GDM1 (cell line): ENCODE results near the gene CRCP.
"Not testable (repeated sequence)": the region's sequence is repeated elsewhere in the genome, so short reads cannot be mapped to it uniquely, and the experiment has no call there.

Source experiments
- DNase-seq: peaks from one replicate; lab custom pipeline; 2025; lab: John Stamatoyannopoulos, UW

Gene CRCP

DNA sequence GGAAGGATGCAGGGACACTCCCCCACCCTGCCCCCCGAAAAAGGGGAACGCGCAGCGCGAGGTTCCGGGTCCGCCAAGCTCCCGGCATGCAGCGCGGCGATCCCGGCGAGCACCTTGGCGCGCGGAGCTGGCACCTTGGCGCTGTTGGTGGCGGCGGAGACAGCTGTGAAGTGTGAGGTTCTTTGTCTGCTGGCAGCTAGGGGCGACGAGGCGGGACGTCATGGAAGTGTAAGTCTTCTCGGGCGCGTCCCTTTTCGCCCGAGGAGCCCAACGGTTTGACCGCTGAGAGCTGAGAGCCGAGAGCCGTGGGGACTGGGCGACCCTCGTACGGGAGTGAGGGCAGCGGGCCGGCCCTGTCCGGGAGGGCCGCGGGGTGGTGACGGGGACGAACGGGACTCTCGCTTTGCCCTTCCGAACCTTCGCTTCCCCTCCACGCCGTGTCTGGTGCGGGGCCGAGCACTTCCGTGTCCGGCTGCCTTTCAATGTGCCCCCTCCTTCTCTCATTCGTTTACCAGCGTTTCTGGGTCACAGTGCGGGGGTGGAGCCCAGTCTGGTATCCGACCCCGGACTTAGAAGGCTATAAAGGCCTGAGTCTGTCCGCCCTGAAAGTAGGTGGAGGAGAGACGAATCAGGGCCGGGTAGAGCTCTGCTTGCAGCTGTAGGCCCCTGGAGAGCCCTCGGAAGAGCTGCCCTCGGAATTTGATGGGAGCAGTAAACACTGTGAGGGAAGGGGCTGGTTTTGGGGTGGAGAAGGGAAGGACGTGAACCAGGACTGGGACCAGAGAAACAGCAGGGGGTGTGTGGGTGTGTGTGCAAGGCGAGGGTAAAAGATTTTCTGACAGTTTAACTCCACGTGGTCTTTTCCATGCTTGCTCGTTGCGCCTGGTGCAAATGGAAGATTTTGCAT is at the start of gene CRCP:
TSS of gene CRCP (plus strand) at position 105 of the 907 bp plus-strand sequence. CDS start at position 221, 116 bp downstream.
- peak; percentile 65 for DNase-seq

DNA sequence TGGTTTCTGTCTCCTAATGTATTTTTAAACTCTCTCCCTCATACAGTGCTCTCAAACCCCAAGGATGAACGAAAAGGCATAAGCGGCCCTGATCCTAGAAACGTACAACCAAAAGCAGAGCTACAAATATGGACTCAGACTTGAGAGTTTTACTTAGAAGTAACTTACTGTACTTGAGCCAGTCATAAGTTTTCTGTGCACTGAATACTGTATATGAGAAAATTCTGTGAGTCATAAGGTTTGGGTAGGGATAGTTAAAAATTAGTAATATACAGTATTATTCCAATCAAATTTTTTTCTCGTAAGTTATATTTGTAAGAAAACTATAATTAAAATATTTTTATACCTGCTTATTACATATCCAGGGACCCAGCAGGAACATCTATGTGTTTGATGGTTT is 44.9 kb upstream of the CRCP start:
- no peak for DNase-seq

DNA sequence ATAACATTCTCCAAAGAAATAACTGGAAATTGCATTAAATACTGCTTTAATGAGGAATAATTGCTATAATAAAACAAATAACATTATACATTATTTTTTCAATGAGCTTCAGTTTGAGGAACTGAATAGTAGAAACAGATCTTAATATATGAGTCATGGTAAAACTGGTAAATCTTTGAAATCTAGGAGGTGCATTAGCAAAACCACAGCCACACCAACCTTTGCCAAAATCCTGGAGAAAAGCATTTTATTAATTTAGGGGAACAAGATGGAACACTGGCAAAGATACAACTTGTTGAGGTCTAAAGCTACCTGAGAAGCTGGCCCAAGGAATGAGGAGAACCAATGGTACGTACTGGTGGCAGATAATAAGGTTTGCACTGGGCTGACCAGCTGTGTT is 44.4 kb upstream of the CRCP start:
- no peak for DNase-seq

DNA sequence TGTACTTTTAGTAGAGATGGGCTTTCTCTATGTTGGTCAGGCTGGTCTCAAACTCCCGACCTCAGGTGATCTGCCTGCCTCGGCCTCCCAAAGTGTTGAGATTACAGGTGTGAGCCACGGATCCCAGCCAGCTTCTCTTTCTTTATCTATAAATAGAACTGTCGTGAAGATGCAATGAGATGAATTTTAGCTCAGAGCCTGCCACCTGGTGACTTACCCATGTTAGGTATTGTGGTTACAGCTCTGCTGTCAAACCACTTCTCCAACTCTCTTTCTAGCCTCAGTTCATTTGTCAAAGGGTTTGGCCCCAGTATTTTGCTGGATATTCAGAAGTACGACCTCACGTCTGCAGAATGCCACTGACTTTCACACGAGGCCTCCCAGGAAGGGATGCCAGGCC is 42.4 kb upstream of the CRCP start:
- DNase-seq = not testable (repeated sequence)

DNA sequence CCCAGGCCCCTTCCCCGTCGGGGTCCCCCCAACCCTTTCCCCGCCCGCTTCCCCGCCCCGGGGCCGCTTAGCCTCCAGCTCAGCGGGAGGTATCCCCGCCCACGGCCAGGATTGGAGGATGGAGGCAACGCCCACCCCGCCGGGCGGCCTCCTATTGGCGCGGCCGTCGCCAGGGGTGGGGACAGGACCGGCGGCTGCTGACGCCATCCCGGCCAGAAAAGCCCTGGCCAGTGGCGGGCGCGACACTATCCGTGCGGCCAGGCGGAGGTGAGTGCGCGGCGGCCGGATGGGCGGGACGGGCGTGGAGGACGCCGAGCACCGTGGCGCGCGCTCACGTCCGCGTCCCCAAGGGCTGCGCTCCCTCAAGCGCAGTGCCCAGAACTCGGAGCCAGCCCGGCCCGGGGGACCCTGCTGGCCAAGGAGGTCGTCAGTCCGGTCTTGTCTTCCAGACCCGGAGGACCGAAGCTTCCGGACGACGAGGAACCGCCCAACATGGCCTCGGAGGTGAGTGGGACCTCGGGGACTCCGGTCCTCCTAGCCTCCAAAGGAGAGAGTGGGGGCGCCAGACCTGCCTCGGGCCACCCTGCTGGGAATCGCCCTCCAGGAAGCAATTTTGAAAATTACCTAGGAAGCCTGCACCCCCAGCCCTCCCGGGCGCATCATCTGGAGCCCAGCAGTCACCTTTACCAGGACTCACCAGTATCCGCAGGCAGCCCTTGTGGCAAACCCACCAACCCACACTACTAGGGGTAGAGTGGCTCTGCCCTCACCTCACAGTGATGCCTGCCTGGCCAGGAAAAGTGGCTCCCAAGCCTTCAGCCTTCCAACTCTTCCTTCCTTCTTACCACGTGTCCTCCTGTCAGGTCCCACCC is 38.8 kb upstream of the CRCP start, which contains the start of gene ASL:
TSS of gene ASL (plus strand) at position 230 of the 872 bp plus-strand sequence. CDS start at position 493, 263 bp downstream.
- DNase-seq = peak; percentile 81

DNA sequence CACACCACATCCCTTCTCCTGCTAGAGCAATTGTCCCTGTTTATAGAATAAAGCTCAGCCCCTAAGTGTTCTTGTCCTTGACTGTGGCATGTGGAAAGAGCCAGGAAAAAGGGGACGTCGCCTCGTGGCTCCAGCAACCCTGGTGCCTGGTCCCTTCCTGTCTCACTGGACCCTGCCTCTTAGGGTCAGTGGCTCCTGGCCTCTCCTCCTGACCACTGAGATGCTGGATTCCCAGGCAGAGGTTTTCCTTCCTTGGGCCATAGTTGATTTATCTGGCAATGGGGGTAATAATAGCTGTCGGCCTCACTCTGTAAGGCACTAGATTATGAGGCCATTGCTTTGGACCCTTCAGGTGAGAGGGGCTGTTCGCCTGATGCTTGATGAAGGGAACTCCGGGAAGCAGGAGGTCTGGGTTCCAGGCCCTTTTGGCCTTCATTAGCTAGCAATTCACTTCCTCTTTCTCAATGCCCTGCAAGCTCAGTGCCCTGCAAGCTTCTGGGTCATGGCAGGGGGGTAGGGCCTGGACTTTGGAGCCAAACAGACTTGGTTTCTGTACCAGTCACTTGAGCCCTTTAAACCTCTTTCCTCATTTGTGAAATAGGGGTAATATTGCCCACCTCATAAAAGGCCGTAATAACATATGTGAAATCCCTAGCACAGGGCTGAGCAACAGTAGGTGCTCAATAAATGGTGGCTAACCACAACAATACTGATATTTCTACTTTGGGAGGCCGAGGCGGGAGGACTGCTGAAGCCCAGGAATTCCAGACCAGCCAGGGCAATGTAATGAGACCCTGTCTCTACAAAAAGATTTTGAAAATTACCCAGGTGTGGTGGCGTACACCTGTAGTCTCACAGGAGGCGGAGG is 38.0 kb upstream of the CRCP start:
- DNase-seq = no peak

DNA sequence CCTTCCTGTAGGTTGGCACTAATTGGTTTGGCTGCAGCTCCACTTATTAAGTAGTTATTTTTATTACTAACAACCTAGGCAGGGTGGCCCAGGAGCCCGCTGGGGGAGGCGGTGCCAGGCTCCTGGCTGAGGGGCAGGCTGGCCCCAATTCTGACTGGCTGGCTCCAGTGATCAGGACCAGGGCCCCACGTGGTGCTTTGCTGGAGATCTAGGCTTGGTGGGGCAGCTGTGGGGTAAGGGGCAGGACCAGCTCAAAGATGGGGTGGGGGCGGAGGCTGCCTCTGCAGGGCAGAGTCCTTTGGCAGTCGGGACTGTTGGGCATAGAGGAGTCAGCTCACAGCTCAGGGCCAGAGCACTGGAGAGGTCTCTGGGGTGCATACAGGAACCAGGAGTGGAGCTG is 36.6 kb upstream of the CRCP start:
- DNase-seq = no peak

DNA sequence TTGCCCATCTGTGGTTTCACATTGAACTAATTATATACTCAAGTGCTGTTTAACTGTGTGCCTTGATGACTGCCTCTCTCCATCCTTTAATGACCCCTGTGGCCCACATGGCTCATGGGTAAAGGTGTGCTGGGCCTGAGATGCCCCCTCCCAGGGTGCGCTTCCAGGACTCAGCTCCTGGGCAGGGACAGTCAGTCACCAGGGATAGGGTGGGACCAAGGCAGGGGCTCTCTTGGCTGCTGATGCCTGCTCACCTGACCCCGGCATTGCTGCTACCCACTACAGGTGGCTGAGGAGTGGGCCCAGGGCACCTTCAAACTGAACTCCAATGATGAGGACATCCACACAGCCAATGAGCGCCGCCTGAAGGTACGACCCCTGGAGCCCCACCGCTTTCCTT is 32.6 kb upstream of the CRCP start:
- no peak for DNase-seq

DNA sequence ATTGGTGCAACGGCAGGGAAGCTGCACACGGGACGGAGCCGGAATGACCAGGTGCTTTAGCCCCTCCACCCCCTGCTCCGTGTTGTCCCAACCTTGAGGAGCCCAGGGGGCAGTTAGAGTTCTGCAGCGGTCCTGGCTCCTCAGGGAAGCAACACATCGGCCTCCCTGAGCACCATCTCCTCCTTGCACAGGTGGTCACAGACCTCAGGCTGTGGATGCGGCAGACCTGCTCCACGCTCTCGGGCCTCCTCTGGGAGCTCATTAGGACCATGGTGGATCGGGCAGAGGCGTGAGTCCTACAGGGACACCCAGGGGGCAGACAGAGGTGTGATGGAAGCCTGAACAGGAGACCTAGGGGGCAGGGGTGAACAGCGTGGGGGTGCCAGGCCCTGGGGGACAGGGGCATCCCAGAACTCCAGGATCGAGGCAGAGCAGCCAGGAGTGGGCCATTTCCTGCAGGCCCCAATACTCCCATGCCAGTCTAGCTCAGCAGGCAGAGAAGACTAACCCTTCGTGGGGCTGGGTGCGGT is 31.7 kb upstream of the CRCP start:
- DNase-seq = no peak

DNA sequence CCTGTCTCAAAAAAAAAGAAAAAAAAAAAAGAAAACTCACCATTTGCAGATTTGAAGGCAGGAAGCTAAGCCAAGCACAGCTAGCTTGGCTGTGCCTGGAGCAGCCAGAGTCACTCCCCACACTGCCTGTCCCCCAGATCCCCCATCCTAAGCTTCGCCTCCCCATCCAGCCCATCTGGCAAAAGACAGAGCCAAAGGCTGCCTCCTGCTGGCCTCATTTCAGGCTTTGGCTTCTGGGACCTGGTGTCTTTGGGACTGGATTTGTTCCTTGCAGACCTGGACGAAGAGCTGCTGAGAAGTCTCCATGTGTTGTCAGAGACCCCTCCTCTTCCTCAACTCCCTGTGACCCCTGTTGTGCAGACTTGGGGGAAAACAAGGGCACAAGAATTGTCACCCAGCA is 31.0 kb upstream of the CRCP start:
- DNase-seq = no peak

DNA sequence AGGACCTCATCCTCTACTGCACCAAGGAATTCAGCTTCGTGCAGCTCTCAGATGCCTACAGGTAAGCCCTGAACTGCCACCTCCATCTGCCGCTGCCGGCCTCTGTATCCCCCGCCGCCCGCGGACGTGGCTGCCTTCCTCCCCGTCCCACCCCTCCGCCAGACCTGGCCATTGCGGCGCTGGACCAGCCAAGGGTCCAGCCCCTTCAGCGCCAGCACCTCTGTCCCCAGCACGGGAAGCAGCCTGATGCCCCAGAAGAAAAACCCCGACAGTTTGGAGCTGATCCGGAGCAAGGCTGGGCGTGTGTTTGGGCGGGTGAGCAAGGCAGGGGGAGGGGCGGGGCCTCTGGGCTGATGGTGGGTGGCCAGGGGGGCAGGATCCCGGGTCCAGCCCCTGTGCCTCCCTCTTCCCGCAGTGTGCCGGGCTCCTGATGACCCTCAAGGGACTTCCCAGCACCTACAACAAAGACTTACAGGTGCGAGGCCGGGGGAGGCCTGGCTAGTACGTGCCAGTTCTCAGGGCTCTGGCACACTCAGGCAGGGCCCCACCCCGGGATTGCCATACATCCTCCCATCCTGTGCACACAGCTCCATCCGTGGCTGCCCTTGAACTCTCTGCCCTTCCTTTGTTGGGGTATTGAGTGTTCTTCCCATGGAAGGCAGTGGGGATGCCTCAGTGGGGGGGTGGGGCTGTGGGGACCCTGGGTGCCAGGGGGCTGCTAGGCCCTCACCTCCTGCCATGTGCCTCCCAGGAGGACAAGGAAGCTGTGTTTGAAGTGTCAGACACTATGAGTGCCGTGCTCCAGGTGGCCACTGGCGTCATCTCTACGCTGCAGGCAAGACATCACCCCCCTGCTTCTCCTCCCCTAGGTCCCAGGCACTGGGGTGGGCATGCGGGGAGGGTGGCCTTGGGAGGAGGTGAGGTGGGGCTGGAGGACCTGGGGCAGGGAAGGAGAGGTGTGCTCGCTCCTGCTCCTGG is 25.5 kb upstream of the CRCP start:
- no peak for DNase-seq

DNA sequence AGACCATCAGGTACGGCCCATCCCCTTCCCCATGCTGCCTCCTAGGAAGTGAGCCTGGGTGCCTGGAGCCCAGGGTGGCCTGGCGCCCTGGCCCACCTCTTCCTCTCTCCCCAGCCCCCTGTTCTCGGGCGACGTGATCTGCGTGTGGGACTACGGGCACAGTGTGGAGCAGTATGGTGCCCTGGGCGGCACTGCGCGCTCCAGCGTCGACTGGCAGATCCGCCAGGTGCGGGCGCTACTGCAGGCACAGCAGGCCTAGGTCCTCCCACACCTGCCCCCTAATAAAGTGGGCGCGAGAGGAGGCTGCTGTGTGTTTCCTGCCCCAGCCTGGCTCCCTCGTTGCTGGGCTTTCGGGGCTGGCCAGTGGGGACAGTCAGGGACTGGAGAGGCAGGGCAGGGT is 22.0 kb upstream of the CRCP start:
- DNase-seq = no peak

DNA sequence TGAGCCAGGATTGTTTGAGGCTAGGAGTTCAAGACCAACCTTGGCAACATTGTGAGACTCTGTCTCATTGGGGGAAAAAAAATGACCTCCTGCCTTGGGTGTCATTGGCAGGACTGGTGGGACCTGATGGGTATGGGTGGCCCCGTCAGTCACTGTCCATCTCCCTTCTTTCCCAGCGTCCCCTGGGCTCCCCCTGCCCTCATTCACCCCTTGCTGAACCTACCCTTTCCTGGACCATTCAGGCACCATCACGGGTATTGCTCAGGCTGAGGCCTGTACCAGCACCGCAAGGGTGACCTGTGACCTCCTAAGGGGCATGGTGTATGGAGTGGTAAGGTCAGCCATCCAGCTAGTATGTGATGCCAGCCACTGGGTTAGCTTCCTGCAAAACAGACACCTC is 19.6 kb upstream of the CRCP start:
- DNase-seq = no peak

DNA sequence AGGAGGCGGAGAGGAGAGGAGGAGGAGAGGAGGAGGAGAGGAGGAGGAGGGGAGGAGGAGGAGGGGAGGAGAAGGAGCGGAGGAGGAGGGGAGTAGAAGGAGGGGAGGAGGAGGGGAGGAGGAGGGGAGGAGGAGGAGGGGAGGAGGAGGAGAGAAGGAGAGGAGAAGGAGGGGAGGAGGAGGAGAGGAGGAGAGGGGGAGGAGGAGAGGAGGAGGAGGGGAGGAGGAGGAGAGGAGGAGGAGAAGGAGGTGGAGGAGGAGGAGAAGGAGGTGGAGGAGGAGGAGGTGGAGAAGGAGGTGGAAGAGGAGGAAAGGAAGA is 15.5 kb upstream of the CRCP start:
- no peak for DNase-seq

DNA sequence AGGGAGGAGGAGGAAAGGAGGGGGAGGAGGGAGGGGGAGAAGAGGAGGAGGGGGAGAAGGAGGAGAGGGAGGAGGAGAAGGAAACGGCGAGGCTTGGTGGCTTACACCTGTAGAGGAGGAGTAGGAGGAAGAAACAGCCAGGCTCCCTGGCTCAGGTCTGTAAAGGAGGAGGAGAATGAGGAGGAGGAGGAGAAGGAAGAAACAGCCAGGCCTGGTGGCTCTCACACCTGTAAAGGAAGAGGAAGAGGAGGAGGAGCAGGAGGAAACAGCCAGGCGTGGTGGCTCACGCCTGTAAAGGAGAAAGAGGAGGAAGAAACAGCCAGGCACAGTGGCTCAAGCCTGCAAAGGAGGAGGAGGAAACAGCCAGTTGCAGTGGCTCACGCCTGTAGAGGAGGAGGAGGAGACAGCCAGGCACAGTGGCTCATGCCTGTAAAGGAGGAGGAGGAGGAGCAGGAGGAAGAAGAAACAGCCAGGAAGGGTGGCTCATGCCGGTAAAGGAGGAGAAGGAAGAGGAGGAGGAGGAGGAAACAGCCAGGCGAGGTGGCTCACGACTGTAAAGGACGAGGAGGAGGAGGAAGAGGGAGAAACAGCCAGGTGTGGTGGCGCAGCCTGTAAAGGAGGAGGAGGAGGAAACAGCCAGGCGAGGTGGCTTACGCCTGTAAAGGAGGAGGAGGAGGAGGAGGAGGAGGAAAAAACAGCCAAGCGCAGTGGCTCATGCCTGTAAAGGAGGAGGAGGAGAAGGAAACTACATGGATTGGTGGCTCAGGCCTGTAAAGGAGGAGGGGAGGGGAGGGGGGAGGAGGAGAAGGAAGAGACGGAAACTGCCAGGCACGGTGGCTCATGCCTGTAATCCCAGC is 14.9 kb upstream of the CRCP start:
- DNase-seq = peak; percentile 57

DNA sequence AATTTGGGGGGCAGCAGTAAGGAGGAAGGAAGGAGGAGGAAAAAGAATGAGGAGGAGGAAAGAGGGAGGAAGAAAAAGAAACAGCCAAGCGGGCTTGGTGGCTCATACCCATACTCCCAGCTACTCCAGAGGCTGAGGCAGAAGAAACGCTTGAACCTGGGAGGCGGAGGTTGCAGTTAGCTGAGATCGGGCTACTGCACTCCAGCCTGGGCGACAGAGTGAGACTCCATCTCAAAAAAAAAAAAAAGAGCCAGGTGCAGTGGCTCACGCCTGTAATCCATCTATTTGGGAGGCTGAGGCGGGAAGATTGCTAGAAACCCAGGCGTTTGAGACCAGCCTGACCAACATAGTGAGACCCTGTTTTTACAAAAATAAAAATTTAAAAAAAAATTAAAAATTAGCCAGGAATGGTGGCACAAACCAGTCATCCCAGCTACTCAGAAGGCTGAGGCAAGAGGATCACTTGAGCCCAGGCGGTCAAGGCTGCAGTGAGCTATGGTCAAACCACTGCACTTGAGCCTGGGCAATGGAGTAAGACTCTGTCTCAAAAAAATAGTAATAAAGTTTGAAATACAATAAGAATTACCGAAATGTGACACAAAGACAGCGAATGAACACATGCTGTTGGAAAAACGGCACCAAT is 14.1 kb upstream of the CRCP start:
- no peak for DNase-seq

DNA sequence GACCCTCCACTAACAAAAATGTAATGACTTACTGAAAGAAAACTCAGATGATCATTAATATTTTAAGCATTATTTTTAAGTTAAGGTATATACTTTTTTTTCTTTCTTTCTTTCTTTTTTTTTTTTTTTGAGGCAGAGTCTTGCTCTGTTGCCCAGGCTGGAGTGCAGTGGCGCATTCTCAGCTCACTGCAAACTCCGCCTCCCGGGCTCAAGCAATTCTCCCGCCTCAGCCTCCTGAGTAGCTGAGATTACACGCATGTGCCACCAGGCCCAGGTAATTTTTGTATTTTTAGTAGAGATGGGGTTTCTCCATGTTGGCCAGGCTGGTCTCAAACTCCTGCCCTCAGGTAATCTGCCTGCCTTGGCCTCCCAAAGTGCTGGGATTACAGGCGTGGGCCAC is 12.5 kb upstream of the CRCP start:
- not testable (repeated sequence) for DNase-seq

DNA sequence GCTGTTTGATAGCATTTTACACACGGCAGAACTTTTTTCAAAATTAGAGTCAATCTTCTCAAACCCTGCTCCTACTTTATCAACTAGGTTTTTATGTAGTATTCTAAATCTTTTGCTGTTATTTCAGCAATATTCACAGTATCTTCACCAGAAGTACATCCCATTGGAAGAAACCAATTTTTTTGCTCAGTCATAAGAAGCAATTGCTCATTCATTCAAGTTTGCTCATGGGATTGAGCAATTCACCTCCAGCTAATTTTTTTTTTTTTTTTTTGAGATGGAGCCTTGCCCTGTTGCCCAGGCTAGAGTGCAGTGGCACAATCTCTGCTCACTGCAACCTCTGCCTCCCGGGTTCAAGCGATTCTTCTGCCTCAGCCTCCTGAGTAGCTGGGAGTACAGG is 10.7 kb upstream of the CRCP start:
- not testable (repeated sequence) for DNase-seq

DNA sequence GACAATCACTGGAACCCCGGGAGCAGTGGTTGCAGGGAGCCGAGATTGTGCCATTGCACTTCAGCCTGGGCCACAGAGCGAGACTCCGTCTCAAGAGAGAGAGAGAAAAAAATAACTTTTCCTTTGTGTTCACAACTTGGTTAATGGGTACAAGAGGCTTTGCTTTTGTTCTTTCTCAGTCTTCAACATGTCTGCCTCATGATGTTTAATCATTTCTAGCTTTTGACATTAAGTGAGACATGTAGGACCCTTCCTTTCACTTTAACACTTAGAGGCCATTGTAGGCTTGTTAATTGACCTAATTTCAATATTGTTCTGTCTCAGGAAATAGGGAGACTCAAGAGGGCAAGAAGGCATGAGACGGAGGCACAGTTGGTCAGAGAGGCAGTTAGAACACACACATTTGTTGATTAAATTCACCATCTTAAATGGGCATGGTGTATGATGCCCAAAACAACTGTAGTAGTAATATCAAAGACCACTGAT is 9.3 kb upstream of the CRCP start:
- DNase-seq = no peak
